ENCODE results near the gene PRRX2. TPM values are rescaled to one million over a fixed set of nuclear protein-coding genes. Genes with fewer than 3 reads are reported as not detected.

Gene PRRX2
- total and polyA plus RNA-seq, 2 experiments from 2014 or later: 5.8 to 8.3 TPM

DNA sequence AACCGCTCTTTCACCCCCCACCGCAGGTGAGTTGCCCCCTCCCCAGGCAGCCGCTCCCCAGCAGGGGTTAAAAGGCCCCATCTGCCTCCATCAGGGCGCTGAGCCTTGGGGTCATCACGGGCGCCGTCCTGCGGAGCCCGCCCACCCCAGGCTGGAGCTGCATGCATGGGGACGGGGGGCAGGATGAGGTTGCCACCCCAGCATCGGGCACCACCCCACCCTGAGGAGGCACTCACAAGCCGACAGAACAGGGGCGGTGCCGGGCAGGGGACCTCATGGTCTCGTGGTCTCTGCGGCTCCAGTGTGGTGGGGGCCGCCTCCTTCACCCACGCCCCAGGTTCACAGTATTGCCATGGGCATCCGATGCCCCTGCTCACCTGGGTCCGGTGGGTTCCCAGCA lies 70.9 kb downstream of the PRRX2 start:
- no peaks in the 10 kb centered on the region for H3K79me2 ChIP-seq (replicated peaks; ENCODE audit: insufficient read depth)
- no peaks in the 10 kb centered on the region for H3K9me3 Mint-ChIP-seq
- H3K4me1 ChIP-seq (ENCODE audit: insufficient read depth): no peaks in the 10 kb centered on the region
- no peak overlapping the region for H2AFZ ChIP-seq
- no peaks in the 10 kb centered on the region for H4K20me1 ChIP-seq (replicated peaks; ENCODE audit: insufficient read depth)
- DNase-seq (ENCODE audit: low spot score) (no peak), ATAC-seq (no peak)
- TF ChIP-seq CREB1 (CRISPR knock-in tag; IDR thresholded peaks at IDR 0.05; ENCODE audit: low read depth): no peak
- TF ChIP-seq EZH2 (IDR thresholded peaks at IDR 0.05; ENCODE audit: low read depth, unreplicated experiment): no peak
- no peak for TF ChIP-seq JUNB (IDR thresholded peaks at IDR 0.05; ENCODE audit: unreplicated experiment)
- TF ChIP-seq, protein P1, sequence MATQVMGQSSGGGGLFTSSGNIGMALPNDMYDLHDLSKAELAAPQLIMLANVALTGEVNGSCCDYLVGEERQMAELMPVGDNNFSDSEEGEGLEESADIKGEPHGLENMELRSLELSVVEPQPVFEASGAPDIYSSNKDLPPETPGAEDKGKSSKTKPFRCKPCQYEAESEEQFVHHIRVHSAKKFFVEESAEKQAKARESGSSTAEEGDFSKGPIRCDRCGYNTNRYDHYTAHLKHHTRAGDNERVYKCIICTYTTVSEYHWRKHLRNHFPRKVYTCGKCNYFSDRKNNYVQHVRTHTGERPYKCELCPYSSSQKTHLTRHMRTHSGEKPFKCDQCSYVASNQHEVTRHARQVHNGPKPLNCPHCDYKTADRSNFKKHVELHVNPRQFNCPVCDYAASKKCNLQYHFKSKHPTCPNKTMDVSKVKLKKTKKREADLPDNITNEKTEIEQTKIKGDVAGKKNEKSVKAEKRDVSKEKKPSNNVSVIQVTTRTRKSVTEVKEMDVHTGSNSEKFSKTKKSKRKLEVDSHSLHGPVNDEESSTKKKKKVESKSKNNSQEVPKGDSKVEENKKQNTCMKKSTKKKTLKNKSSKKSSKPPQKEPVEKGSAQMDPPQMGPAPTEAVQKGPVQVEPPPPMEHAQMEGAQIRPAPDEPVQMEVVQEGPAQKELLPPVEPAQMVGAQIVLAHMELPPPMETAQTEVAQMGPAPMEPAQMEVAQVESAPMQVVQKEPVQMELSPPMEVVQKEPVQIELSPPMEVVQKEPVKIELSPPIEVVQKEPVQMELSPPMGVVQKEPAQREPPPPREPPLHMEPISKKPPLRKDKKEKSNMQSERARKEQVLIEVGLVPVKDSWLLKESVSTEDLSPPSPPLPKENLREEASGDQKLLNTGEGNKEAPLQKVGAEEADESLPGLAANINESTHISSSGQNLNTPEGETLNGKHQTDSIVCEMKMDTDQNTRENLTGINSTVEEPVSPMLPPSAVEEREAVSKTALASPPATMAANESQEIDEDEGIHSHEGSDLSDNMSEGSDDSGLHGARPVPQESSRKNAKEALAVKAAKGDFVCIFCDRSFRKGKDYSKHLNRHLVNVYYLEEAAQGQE (IDR thresholded peaks at IDR 0.05; ENCODE audit: unreplicated experiment): no peak
- no peak for TF ChIP-seq STAT1 (IDR thresholded peaks at IDR 0.05; ENCODE audit: unreplicated experiment)
- TF ChIP-seq POLR2AphosphoS5 (IDR thresholded peaks at IDR 0.05; ENCODE audit: low read depth): no peak
- TF ChIP-seq, protein P2, sequence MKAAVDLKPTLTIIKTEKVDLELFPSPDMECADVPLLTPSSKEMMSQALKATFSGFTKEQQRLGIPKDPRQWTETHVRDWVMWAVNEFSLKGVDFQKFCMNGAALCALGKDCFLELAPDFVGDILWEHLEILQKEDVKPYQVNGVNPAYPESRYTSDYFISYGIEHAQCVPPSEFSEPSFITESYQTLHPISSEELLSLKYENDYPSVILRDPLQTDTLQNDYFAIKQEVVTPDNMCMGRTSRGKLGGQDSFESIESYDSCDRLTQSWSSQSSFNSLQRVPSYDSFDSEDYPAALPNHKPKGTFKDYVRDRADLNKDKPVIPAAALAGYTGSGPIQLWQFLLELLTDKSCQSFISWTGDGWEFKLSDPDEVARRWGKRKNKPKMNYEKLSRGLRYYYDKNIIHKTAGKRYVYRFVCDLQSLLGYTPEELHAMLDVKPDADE (IDR thresholded peaks at IDR 0.05): no peak
- no peak for TF ChIP-seq ZNF331 (CRISPR knock-in tag; IDR thresholded peaks at IDR 0.05; ENCODE audit: low read depth)
- TF ChIP-seq EZH2phosphoT487 (IDR thresholded peaks at IDR 0.05; ENCODE audit: unreplicated experiment): no peak
- no peak for TF ChIP-seq NANOG (IDR thresholded peaks at IDR 0.05; ENCODE audit: borderline replicate concordance)
- TF ChIP-seq, protein P3, sequence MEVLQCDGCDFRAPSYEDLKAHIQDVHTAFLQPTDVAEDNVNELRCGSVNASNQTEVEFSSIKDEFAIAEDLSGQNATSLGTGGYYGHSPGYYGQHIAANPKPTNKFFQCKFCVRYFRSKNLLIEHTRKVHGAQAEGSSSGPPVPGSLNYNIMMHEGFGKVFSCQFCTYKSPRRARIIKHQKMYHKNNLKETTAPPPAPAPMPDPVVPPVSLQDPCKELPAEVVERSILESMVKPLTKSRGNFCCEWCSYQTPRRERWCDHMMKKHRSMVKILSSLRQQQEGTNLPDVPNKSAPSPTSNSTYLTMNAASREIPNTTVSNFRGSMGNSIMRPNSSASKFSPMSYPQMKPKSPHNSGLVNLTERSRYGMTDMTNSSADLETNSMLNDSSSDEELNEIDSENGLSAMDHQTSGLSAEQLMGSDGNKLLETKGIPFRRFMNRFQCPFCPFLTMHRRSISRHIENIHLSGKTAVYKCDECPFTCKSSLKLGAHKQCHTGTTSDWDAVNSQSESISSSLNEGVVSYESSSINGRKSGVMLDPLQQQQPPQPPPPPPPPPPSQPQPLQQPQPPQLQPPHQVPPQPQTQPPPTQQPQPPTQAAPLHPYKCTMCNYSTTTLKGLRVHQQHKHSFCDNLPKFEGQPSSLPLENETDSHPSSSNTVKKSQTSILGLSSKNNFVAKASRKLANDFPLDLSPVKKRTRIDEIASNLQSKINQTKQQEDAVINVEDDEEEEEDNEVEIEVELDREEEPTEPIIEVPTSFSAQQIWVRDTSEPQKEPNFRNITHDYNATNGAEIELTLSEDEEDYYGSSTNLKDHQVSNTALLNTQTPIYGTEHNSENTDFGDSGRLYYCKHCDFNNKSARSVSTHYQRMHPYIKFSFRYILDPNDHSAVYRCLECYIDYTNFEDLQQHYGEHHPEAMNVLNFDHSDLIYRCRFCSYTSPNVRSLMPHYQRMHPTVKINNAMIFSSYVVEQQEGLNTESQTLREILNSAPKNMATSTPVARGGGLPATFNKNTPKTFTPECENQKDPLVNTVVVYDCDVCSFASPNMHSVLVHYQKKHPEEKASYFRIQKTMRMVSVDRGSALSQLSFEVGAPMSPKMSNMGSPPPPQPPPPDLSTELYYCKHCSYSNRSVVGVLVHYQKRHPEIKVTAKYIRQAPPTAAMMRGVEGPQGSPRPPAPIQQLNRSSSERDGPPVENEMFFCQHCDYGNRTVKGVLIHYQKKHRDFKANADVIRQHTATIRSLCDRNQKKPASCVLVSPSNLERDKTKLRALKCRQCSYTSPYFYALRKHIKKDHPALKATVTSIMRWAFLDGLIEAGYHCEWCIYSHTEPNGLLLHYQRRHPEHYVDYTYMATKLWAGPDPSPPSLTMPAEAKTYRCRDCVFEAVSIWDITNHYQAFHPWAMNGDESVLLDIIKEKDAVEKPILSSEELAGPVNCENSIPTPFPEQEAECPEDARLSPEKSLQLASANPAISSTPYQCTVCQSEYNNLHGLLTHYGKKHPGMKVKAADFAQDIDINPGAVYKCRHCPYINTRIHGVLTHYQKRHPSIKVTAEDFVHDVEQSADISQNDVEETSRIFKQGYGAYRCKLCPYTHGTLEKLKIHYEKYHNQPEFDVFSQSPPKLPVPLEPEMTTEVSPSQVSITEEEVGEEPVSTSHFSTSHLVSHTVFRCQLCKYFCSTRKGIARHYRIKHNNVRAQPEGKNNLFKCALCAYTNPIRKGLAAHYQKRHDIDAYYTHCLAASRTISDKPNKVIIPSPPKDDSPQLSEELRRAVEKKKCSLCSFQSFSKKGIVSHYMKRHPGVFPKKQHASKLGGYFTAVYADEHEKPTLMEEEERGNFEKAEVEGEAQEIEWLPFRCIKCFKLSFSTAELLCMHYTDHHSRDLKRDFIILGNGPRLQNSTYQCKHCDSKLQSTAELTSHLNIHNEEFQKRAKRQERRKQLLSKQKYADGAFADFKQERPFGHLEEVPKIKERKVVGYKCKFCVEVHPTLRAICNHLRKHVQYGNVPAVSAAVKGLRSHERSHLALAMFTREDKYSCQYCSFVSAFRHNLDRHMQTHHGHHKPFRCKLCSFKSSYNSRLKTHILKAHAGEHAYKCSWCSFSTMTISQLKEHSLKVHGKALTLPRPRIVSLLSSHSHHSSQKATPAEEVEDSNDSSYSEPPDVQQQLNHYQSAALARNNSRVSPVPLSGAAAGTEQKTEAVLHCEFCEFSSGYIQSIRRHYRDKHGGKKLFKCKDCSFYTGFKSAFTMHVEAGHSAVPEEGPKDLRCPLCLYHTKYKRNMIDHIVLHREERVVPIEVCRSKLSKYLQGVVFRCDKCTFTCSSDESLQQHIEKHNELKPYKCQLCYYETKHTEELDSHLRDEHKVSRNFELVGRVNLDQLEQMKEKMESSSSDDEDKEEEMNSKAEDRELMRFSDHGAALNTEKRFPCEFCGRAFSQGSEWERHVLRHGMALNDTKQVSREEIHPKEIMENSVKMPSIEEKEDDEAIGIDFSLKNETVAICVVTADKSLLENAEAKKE (CRISPR knock-in tag; IDR thresholded peaks at IDR 0.05): no peak
- TF ChIP-seq, protein P4, sequence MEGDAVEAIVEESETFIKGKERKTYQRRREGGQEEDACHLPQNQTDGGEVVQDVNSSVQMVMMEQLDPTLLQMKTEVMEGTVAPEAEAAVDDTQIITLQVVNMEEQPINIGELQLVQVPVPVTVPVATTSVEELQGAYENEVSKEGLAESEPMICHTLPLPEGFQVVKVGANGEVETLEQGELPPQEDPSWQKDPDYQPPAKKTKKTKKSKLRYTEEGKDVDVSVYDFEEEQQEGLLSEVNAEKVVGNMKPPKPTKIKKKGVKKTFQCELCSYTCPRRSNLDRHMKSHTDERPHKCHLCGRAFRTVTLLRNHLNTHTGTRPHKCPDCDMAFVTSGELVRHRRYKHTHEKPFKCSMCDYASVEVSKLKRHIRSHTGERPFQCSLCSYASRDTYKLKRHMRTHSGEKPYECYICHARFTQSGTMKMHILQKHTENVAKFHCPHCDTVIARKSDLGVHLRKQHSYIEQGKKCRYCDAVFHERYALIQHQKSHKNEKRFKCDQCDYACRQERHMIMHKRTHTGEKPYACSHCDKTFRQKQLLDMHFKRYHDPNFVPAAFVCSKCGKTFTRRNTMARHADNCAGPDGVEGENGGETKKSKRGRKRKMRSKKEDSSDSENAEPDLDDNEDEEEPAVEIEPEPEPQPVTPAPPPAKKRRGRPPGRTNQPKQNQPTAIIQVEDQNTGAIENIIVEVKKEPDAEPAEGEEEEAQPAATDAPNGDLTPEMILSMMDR (conservative IDR thresholded peaks at IDR 0.05; ENCODE audit: low read depth in 2 of 2): no peak
- TF ChIP-seq ZNF114 (CRISPR knock-in tag; IDR thresholded peaks at IDR 0.05): no peak
- H3K27ac Mint-ChIP-seq: no peak overlapping the region
- no peaks in the 10 kb centered on the region for H3K9me2 ChIP-seq (ENCODE audit: insufficient read depth)
- no peak overlapping the region for H3K4me3 Mint-ChIP-seq
- H3K27me3 ChIP-seq (ENCODE audit: insufficient read depth): no peaks in the 10 kb centered on the region
- no peak overlapping the region for H3K27ac ChIP-seq (ENCODE audit: low read depth)
- no peaks in the 10 kb centered on the region for H3F3A ChIP-seq (replicated peaks; ENCODE audit: low read depth)
- no peak overlapping the region for H3K4me2 ChIP-seq
- H3K36me3 ChIP-seq (ENCODE audit: insufficient read depth): no peaks in the 10 kb centered on the region
- peaks cover 20% of the 10 kb centered on the region for H3K27me3 Mint-ChIP-seq (ENCODE audit: insufficient read depth, low read depth, poor library complexity)
- H3K4me1 Mint-ChIP-seq: peaks cover 8% of the 10 kb centered on the region
- H3K36me3 Mint-ChIP-seq (ENCODE audit: low read depth): no peaks in the 10 kb centered on the region
- no peak overlapping the region for H3K4me3 ChIP-seq

All from GM23338 (cell line).